ENCODE measurements around the gene PHLDB3. TPM values are rescaled to one million over a fixed set of nuclear protein-coding genes. Genes with fewer than 3 reads are reported as not detected.
"Not testable (repeated sequence)": the region's sequence is repeated elsewhere in the genome, so short reads cannot be mapped to it uniquely, and the experiment has no call there.

The PHLDB3 gene
- total RNA-seq, 2 experiments from 2014 or later = 6.0 to 20.6 TPM

- POLR2A ChIA-PET = no interaction called here
- TF ChIP-seq CTCF (conservative IDR thresholded peaks at IDR 0.05; ENCODE audit: low read length) = no peak
- TF ChIP-seq EZH2phosphoT487 (IDR thresholded peaks at IDR 0.05; ENCODE audit: borderline replicate concordance, low read depth, low read length) = no peak
- Histone ChIP-seq H3K27ac (ENCODE audit: low read depth, low read length, poor library complexity, severe bottlenecking) (no peak overlapping the region), H3K9me3 (ENCODE audit: low read length) (no peaks in the 10 kb centered on the region), H3K4me2 (ENCODE audit: low read length) (no peak overlapping the region), H3K9me2 (ENCODE audit: insufficient read depth, low read length) (no peaks in the 10 kb centered on the region), H2AFZ (ENCODE audit: low read length) (no peak overlapping the region), H3K36me3 (ENCODE audit: insufficient read depth, low read length) (no peaks in the 10 kb centered on the region), H3K79me2 (ENCODE audit: insufficient read depth, low read depth, low read length) (no peaks in the 10 kb centered on the region), H4K20me1 (ENCODE audit: insufficient read depth, low read length) (no peaks in the 10 kb centered on the region), H3K4me3 (ENCODE audit: low read depth, low read length, poor library complexity, severe bottlenecking) (no peak overlapping the region), H3K4me1 (ENCODE audit: insufficient read depth, low read length, poor library complexity, severe bottlenecking) (no peaks in the 10 kb centered on the region)
- intact Hi-C loops (cut with micrococcal nuclease; ENCODE audit: unreplicated experiment) = loop anchor here (10.0 kb wide), 1 partner anchor 150 kb away; the partner anchor contains the start of genes IRGQ and ZNF576
- no peak for DNase-seq (ENCODE audit: low spot score)
- no TSS peak for BruUV-seq (replicated peaks)
- CTCF ChIA-PET (ENCODE audit: unreplicated experiment) = no interaction called here
Measured at GRCh38 chr19:43444531-43445287, 59.8 kb downstream of the PHLDB3 start.

GRCh38 chr19:43444091-43444490 lies 60.5 kb downstream of the PHLDB3 start:
- H3K27ac ChIP-seq (ENCODE audit: low read depth, low read length, poor library complexity, severe bottlenecking); H3K4me1 ChIP-seq (ENCODE audit: insufficient read depth, low read length, poor library complexity, severe bottlenecking); DNase-seq (ENCODE audit: low spot score); BruUV-seq (replicated peaks); CTCF ChIA-PET (ENCODE audit: unreplicated experiment); H3K36me3 ChIP-seq (ENCODE audit: insufficient read depth, low read length); H3K4me3 ChIP-seq (ENCODE audit: low read depth, low read length, poor library complexity, severe bottlenecking); H4K20me1 ChIP-seq (ENCODE audit: insufficient read depth, low read length); H3K4me2 ChIP-seq (ENCODE audit: low read length); H3K9me2 ChIP-seq (ENCODE audit: insufficient read depth, low read length); POLR2A ChIA-PET; H3K79me2 ChIP-seq (ENCODE audit: insufficient read depth, low read depth, low read length); H3K9me3 ChIP-seq (ENCODE audit: low read length); H2AFZ ChIP-seq (ENCODE audit: low read length): not testable (repeated sequence)
- intact Hi-C loops (cut with micrococcal nuclease; ENCODE audit: unreplicated experiment) = loop anchor here (10.0 kb wide), 1 partner anchor 151 kb away; the partner anchor contains the start of genes IRGQ and ZNF576

GRCh38 chr19:43441716-43442115 lies 62.8 kb downstream of the PHLDB3 start:
- no peaks in the 10 kb centered on the region for H3K79me2 ChIP-seq (ENCODE audit: insufficient read depth, low read depth, low read length)
- DNase-seq (ENCODE audit: low spot score) = no peak
- H3K9me2 ChIP-seq (ENCODE audit: insufficient read depth, low read length) = no peaks in the 10 kb centered on the region
- ChIA-PET POLR2A (no interaction called here), CTCF (ENCODE audit: unreplicated experiment) (no interaction called here)
- H3K27ac ChIP-seq (ENCODE audit: low read depth, low read length, poor library complexity, severe bottlenecking) = no peak overlapping the region
- H3K4me3 ChIP-seq (ENCODE audit: low read depth, low read length, poor library complexity, severe bottlenecking) = no peak overlapping the region
- H3K9me3 ChIP-seq (ENCODE audit: low read length) = no peaks in the 10 kb centered on the region
- intact Hi-C loops (cut with micrococcal nuclease; ENCODE audit: unreplicated experiment) = loop anchor here (10.0 kb wide), 1 partner anchor 153 kb away; the partner anchor contains the start of genes IRGQ and ZNF576
- H3K4me1 ChIP-seq (ENCODE audit: insufficient read depth, low read length, poor library complexity, severe bottlenecking) = peaks cover 7% of the 10 kb centered on the region
- BruUV-seq (replicated peaks) = no TSS peak
- no peaks in the 10 kb centered on the region for H4K20me1 ChIP-seq (ENCODE audit: insufficient read depth, low read length)
- H2AFZ ChIP-seq (ENCODE audit: low read length) = no peak overlapping the region
- no peak overlapping the region for H3K4me2 ChIP-seq (ENCODE audit: low read length)
- TF ChIP-seq CTCF (conservative IDR thresholded peaks at IDR 0.05; ENCODE audit: low read length) (no peak), EZH2phosphoT487 (IDR thresholded peaks at IDR 0.05; ENCODE audit: borderline replicate concordance, low read depth, low read length) (no peak)
- no peaks in the 10 kb centered on the region for H3K36me3 ChIP-seq (ENCODE audit: insufficient read depth, low read length)

Data from OCI-LY7 (cell line).